Lower leg skin (tissue), 4 donors: ENCODE measurements around the gene LMTK2. TPM values are rescaled to one million over a fixed set of nuclear protein-coding genes. Genes with fewer than 3 reads are reported as not detected.

Experiments
- DNase-seq, 2 donors: peaks; one replicate each; pipeline ENCODE4 v3.0.0-alpha.2; 2019; ENCODE audit warnings: low spot score in 2 of 2
- H3K4me3 ChIP-seq: fragments of 200-600 bp; sonication (generic); 2 replicates; pipeline ENCODE4 v1.5.1; 2017; ENCODE audit warnings: mild to moderate bottlenecking, low read depth; ENCODE audit not compliant: poor library complexity, severe bottlenecking
- POLR2A ChIP-seq, 2 donors: fragments of 450-650 bp; IDR thresholded peaks; one replicate each; pipeline ENCODE4 v1.6.1; 2016 to 2017; ENCODE audit warnings: antibody characterized with exemption in 2 of 2, mild to moderate bottlenecking in 1 of 2, moderate library complexity in 1 of 2
- WGBS, 2 donors: methylation state at CpG; one replicate each; pipeline ENCODE4 v1.1.5; 2018; 5-methylcytosine and 5-hydroxymethylcytosine counted together
- intact Hi-C: fragments of 100-400 bp; cut with DNase I; formaldehyde crosslinking; loops from one replicate; pipeline ENCODE4 v1.15.0; 2023; ENCODE audit warnings: low total_unique reads
- total RNA-seq, 4 donors: library from RNA; depleted of rRNA; stranded (reverse); fragments of >200 nt; gene quantifications; one replicate each; pipeline ENCODE4 v1.1.0, GENCODE V29; 2016
- TF ChIP-seq, protein P1 (sequence below), 3 donors: fragments of 450-650 bp; IDR thresholded peaks; one replicate each; pipeline ENCODE4 v1.5.1; 2016; ENCODE audit warnings: antibody characterized with exemption in 3 of 3, mild to moderate bottlenecking in 3 of 3, moderate library complexity in 2 of 3

Gene LMTK2
- total RNA-seq, 4 donors from 2014 or later, result 31.9 to 44.3 (median 35.0) TPM

DNA sequence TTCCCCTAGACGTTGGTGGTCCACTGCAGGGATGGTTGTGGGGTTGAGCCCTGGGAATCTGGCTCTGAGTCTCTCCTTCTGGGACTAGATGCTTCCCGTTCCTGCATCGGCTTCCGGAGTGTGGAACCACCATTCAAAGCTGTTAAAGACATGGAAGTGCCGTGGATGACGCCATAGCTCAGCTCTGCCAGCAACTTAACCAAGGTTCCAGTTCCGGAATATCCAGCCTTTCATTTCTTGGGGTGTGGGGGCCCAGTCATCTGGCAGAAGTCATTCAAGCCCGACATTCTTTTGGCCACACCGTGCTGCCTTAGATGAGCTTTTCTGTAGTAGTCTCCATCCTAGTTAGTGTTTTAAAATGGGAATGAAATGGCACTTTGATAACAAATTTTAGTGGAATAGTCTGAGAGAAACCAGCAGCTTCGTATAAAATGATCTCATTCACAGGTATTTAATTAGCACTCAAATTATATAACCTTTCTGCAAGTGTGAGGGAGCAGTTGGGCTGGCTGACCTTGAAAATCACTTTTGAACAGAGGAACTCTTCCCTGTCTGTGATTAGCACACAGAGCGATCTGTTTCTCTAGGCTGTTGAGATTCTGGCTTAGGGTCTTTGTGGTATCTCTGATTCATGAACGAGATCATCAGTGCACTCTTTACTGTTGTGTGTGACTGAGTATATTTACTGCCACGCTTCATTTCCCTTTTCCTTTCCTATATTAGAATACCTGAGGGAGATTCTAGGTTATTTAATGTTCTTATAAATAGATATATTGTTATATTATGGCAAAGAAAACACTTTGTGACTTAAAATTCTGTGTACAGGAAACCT is 19.9 kb downstream of the LMTK2 start:
- WGBS, 2 donors, result 87% methylated on average over 13 of the region's 13 CpGs
- no peak for TF ChIP-seq POLR2A (IDR thresholded peaks at IDR 0.05)
- TF ChIP-seq, protein P1, sequence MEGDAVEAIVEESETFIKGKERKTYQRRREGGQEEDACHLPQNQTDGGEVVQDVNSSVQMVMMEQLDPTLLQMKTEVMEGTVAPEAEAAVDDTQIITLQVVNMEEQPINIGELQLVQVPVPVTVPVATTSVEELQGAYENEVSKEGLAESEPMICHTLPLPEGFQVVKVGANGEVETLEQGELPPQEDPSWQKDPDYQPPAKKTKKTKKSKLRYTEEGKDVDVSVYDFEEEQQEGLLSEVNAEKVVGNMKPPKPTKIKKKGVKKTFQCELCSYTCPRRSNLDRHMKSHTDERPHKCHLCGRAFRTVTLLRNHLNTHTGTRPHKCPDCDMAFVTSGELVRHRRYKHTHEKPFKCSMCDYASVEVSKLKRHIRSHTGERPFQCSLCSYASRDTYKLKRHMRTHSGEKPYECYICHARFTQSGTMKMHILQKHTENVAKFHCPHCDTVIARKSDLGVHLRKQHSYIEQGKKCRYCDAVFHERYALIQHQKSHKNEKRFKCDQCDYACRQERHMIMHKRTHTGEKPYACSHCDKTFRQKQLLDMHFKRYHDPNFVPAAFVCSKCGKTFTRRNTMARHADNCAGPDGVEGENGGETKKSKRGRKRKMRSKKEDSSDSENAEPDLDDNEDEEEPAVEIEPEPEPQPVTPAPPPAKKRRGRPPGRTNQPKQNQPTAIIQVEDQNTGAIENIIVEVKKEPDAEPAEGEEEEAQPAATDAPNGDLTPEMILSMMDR (IDR thresholded peaks at IDR 0.05), result no peak
- H3K4me3 ChIP-seq, result no peak overlapping the region
- no peak for DNase-seq
- intact Hi-C loops, result no loop called here

DNA sequence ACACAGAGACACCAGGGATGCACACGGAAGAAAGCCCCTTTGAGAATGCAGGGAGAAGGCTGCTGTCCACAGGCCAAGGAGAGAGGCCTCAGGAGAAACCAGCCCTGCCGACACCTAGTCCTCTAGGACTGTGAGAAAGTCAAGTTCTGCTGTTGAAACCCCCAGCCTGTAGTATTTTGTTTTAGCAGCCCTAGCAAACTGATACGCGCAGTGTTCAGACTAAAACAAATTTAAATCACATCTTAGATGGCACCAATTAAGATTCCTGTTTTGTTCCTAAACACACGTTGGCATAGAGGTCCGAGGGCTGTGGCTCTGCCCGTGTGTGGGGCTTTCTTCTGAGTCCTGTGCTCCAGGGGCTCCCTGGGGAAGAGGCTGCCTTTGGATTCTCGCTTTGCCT is 21.7 kb downstream of the LMTK2 start:
- WGBS, 2 donors, result 91 to 96% methylated on average over 8 of the region's 8 CpGs
- DNase-seq, result no peak
- intact Hi-C loops, result no loop called here
- H3K4me3 ChIP-seq, result no peak overlapping the region
- TF ChIP-seq POLR2A (IDR thresholded peaks at IDR 0.05), result no peak
- TF ChIP-seq, protein P1 (IDR thresholded peaks at IDR 0.05), result no peak

DNA sequence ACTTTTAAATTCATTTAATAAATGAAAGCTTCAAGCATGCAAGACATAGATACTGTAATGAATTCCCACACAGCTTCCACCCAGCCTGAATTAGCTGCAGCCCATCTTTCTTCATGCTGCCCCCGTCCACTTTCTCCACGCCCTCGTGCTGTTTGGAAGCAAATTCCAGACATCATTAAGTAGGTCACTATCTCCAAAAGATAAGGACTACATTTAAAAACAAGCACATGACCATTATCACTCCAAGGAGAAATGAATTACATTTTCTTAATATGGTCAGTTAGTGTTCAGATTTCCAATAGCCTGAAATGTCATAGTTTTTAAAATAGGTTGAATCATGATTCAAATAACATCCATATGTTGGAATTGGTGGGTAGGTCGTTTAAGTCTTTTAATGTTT is 24.3 kb downstream of the LMTK2 start:
- intact Hi-C loops, result no loop called here
- DNase-seq, result no peak
- 64 to 72% methylated on average over 4 of the region's 4 CpGs for WGBS, 2 donors
- no peak overlapping the region for H3K4me3 ChIP-seq
- no peak for TF ChIP-seq POLR2A (IDR thresholded peaks at IDR 0.05)
- TF ChIP-seq, protein P1 (IDR thresholded peaks at IDR 0.05), result no peak

DNA sequence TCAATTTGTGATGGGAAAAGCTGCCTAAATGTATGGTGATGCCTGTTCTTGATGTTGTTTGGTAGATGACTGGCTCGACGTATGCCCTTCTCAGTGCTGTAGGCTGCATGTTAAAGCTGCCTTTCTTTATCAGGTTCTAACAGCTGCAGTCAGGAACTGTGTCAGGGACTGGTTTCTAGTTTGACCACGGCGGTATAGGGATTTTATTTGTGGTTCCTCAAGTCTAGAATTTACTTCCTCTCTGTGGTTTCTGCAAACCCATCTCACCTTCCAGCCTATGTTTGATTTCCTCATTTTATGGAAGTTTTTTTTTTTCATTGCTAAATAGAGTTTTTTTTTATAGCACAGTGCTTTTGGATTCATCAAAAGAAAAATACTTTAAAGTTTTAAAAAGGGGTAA is 26.5 kb downstream of the LMTK2 start:
- H3K4me3 ChIP-seq, result no peak overlapping the region
- 73 to 76% methylated on average over 4 of the region's 4 CpGs for WGBS, 2 donors
- DNase-seq, result no peak
- TF ChIP-seq, protein P1 (IDR thresholded peaks at IDR 0.05), result no peak
- intact Hi-C loops, result no loop called here

DNA sequence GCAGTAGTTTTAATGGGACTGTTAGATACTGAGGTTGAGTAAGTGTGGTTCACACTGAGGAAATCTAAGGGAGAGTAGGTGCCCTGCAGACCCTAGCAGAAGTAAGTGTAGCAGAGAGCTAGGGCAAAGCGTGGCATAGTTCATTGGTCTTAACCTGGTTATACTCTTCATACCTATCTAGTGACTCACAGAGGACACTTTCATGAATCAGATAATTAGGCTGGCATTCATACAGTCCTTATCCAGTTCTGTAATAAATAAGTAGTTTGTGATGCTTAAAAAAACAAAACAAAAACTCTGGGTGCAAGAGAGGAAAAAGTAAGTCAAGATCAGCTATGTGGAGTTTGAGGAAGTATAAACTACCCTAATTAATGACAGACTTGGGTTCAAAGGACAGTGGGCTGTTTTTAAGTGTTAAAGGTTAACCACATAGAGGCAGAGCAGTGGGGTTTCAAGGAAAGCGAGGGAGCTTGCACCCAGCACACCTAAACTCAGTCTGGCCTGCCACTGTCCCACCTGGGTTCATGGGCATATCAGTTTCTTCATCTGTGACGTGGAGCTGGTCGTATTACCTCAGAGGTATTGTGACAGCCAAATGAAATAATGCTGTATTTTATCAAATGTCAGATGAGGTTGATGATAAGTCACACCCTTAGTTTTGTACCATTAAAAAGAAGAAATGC is 27.1 kb downstream of the LMTK2 start:
- DNase-seq, result no peak
- 52 to 68% methylated on average over 4 of the region's 4 CpGs for WGBS, 2 donors
- TF ChIP-seq, protein P1 (IDR thresholded peaks at IDR 0.05), result no peak
- no peak for TF ChIP-seq POLR2A (IDR thresholded peaks at IDR 0.05)

More for the DNA sequence above, 27.1 kb downstream of the LMTK2 start:
- no peak overlapping the region for H3K4me3 ChIP-seq
- intact Hi-C loops, result no loop called here
